Posterior vena cava (tissue), 2 donors: ENCODE results near the gene MIA2. TPM values are rescaled to one million over a fixed set of nuclear protein-coding genes. Genes with fewer than 3 reads are reported as not detected.

Experiments
- DNase-seq: peaks from one replicate; pipeline ENCODE4 v3.0.0-alpha.2; 2020; ENCODE audit warnings: low spot score
- intact Hi-C, 2 donors: fragments of 100-400 bp; cut with DNase I; formaldehyde crosslinking; loops; one replicate each; pipeline versions ENCODE4 v1.14.1 to v1.14.2; 2022 to 2023
- total RNA-seq, 2 donors: library from RNA; stranded (reverse); fragmentation: NEBNext Ultra II Directional; extraction: Animal tissue kit (Norgen Biotek cat#: 25700); gene quantifications; one replicate each; pipeline ENCODE4 v1.2.1, GENCODE V29; 2021
- donor health status: DM: yes; HTN: yes; CAD: no.
- donor health status: DM: yes; HTN: yes; CAD: no.

Gene MIA2
- total RNA-seq, 2 donors from 2014 or later = 19.9 to 21.1 TPM

DNA sequence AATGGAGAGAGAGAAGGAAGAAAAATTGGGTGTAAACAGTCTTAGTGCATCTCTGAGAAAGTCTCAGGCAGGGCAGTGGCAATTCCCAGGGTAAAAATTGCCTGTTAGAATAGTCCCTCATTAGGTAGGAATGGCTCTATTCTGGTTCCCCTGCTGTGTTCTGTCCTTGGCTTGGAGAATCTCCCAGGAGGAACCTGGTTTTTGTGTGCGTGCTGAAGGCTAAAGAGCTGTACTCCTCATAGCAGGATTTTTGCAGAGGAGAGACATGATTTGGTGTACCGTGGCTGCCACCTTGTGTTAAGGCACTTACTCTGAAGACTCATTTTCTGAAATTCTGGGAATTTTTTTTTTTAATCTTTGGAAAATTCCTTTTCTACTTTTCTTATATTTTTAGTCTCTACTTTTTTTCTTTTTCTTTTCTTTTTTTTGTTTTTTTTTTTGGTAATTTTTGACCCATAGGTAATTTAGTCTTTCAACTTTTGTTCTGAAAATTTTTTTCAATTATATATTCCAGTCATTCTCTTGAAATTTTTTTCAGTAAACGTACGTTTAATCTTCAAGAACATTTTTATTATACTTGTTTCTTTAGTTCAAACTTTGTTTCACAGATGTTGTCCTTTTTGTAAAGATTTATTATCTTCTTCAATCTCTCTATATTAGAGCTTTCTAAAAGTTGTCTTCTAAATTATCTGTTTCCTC lies 134.7 kb downstream of the MIA2 start:
- no peak for DNase-seq
- intact Hi-C loops = no loop called here

DNA sequence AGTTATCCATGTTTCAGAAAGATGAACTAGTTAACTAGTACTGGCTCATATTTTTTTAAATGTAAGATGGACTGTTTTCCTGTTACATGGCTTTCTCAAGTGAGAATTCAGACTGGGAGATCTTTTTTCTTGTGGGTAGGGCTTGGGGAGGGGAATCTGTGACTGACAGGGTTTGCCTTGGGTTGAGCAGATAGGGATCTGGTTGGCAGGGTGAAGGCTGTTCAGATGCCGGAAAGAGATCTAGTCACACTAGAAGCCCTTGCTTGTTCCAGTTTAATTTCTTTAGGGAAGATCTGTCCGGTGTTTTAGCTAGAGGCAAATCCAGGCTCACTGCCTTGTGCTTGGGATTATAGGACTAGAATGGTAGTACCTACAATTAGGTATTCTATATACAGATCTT lies 135.3 kb downstream of the MIA2 start:
- no peak for DNase-seq
- intact Hi-C loops = no loop called here

DNA sequence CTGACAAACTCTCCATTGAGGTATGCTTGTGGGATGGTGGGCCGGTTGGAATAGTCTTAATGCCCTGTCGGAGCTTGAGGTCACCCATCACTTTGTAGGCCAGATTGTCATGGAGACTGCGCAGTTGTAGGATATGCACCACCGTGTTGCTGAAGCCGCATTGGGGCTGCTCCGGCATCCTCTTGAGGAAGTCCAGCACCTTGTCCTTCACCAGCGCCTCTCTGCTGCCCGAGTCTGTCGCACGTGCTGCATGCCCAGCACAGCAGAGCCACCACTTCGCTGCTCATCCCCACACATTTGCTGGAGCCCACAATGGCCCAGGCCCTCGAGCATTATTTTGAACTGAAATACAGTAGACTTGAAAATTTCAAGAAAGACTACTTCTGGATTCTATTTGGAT lies 136.7 kb downstream of the MIA2 start:
- DNase-seq = no peak
- intact Hi-C loops = no loop called here

DNA sequence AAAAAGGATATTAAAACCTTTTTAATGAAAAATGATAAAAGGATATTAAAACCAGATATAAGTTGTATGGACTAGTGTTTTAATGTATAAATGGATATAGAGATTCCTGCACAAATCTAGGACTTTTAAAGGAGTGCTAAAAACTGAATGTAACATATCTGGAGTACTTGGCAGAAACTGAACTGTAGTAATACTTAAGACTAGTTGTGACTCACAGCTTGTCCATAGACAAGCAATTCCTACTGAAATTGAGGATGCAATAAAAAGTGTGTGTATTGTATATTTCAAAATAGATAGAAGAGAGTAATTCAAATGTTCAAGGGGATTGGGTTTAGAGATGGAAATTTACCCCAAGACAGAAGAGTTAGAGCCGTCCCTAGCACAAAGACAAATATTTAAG lies 138.9 kb downstream of the MIA2 start:
- intact Hi-C loops = no loop called here

DNA sequence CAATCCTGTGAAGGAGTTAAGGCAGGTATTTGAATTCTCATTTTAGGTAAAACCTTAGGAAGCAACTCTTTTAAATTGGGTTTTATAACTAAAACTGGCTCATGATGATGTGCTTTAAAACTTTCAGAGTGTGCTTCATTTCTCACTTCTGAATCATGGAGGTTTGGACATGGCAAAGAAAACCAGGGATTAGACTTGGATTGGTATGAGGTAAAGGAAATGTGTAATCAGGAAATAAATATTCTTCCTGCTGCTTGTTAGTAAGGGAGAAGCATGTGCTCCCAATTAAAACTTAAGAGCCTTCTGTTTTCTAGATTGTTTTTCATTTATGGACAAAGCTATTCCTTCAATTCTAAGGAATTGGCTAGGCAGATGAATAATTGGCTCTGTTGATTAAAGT lies 141.1 kb downstream of the MIA2 start:
- DNase-seq = no peak
- intact Hi-C loops = no loop called here

More for the DNA sequence above, 138.9 kb downstream of the MIA2 start:
- no peak for DNase-seq

DNA sequence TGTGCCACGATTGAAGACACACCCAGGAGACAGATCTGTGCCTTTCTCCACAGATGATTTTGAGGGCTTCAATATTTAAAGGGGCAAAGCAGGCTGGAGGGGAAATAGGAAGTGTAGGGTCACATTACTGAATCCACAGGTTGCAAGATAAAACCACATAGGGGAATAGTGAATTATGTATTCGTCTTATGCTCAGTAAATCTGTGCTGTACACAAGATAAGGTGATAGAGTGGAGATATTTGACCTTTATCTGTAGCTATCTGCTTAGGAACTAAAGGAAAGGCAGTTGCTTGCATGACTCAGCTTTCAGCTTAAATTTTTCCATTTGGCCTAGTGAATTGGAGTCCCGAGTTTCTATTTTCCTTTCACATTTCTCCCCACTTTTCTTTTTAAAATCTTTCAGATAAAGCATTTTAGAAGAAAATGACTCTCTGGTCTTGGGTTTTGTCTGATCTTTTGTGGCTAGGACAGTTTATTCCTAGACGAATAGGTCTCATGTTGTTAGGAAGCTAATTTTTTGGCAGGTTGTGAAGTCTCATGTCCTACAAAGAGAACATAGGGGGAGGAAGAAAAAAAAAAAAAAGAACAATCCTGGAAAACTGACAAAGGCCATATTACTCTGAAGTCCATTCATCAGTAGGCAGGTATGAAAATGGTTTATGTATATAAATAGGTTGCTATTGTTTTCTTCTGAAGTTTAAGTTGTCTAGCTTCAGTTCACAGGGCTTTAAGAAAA lies 143.1 kb downstream of the MIA2 start:
- DNase-seq = no peak
- intact Hi-C loops = no loop called here

DNA sequence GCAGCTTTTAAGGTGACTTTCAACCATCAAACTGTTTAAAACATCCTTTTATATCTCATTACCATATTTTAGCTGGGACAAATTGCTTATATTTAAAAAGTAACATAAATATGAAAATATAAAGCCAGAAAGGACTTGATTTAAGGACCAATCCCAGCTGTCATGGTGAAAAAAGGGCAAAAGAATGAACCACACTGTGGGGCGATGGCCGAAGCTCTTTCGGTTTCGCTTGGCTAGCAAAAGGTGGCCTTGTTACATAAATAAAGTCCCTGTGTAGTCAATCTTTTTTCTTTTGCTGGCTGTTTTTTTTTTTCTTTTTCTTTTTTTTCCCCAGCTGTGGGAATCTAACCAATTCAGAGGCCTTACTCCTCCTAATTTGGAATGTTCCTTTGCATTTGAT lies 147.7 kb downstream of the MIA2 start:
- intact Hi-C loops = no loop called here
- DNase-seq = no peak

- DNase-seq = no peak
- intact Hi-C loops = no loop called here
Observed at GRCh38 chr14:39382463-39382862, 148.7 kb downstream of the MIA2 start.

GRCh38 chr14:39383026-39383660 lies 149.4 kb downstream of the MIA2 start:
- intact Hi-C loops = no loop called here
- no peak for DNase-seq

- intact Hi-C loops = no loop called here
- no peak for DNase-seq
Observed at GRCh38 chr14:39383741-39384140, 150.0 kb downstream of the MIA2 start.

DNA sequence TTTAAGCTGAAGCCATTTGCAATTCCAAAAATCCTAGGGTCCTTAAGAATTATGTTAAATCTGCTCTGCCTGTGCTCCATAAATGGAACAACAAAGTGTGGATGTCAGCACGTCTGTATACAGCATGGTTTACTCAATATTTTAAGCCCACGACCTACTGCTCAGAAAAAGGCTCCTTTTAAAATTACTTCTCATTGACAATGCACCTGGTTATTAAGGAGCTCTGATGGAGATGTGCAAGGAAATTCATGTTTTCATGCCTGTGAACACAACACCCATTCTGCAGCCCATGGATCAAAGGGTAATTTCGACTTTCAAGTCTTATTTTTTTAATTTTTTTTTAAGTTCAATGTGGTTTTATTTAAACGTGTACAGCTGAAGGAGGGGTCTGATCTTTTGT lies 150.5 kb downstream of the MIA2 start:
- intact Hi-C loops = no loop called here

GRCh38 chr14:39393289-39393688 lies 159.6 kb downstream of the MIA2 start:
- no peak for DNase-seq
- intact Hi-C loops = no loop called here

More for the DNA sequence above, 150.5 kb downstream of the MIA2 start:
- no peak for DNase-seq

GRCh38 chr14:39395555-39396254 lies 162.0 kb downstream of the MIA2 start:
- DNase-seq = no peak
- intact Hi-C loops = no loop called here

- DNase-seq = no peak
- intact Hi-C loops = no loop called here
Observed at GRCh38 chr14:39396448-39396847, 162.7 kb downstream of the MIA2 start.

GRCh38 chr14:39398382-39398781 lies 164.7 kb downstream of the MIA2 start:
- DNase-seq = no peak
- intact Hi-C loops = no loop called here

DNA sequence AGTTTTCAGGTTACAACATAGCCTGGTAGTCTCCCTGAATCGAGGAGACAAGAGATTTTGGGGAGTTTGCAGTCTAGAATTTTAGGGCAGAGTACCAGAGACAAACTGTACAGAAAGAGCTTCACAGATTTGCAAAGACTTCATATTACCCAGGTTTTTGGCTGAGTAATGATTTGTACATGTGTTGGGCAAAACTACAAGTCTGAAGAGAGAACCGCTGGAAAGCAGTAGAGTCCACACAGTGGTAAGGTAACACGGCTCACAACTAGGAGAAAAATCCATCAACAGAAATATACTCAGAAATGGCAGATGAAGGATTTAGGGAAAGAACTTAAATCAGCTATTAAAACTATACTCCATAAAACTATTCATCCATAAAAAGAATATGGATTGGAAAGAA lies 172.8 kb downstream of the MIA2 start:
- DNase-seq = no peak
- intact Hi-C loops = no loop called here

GRCh38 chr14:39416072-39416471 lies 182.4 kb downstream of the MIA2 start:
- no peak for DNase-seq
- intact Hi-C loops = no loop called here

- no peak for DNase-seq
- intact Hi-C loops = no loop called here
Observed at GRCh38 chr14:39417014-39417413, 183.3 kb downstream of the MIA2 start.

- DNase-seq = no peak
- intact Hi-C loops = no loop called here
Observed at GRCh38 chr14:39419272-39419671, 185.6 kb downstream of the MIA2 start.

- intact Hi-C loops = no loop called here
- DNase-seq = no peak
Observed at GRCh38 chr14:39422243-39422642, 188.5 kb downstream of the MIA2 start.
